GM19035 (cell line): ENCODE measurements around the gene LHX1.

Experiments
- ATAC-seq: cut with Tn5 transposase; IDR thresholded peaks from one replicate; pipeline ENCODE4 v1.9.1; 2021; ENCODE audit not compliant: unreplicated experiment

The LHX1 gene

DNA sequence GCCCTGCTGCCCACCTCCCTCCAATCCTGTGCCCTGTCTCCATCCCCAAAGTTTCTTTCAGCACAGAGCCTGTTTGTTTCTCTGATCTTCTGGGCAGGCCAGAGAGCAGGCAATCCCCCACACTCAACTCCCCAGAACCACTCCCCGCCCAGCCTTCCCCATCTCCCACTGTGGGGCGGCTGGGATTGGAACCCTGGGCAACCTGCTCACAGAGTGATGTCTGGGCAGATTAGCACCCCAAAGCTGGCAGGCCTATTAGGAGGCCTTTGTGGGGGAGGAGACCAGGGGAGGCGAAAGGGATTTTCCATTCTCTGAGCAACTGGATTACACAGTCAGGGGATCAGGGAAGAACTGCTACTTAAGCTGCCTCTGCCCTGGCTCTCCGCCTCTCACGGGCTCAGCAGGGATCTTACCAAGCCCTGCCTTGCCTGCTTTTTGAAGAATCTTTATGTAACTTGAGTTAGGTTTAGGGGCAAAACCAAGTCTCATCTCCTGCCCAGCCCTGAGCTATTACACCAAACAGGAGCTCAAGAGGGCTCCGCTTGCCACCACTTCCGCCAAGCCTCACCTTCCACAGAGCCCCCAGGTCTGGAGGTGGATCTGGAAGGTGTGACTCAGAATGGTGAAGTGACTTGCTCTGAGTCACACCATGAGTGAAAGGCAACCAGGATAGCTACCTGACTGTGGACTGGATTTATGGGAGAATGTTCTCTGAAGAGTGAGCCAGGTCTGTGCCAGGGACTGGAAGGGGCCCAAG lies 16.0 kb upstream of the LHX1 start:
- no peak for ATAC-seq

DNA sequence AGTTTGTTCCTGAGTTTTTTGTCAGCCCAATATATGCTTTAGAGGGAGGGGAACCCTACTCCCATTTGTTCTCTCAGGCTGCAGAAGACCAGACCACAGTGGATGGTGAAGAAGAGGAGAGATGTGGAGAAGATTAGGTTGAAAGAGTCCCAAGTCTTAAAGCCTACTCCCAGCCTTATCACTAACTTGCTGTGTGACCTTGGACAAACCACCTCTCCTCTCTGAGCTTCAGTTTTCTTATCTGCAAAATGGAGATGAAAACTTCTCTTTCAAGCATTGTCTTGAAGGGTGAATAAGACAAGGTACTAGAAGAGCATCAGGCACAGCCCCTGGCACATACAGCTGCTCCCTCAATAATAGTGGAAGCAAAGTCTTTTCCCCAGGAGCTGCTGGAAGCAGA lies 15.1 kb upstream of the LHX1 start:
- no peak for ATAC-seq

- ATAC-seq = no peak
These were observed 13.5 kb upstream of the LHX1 start for GRCh38 chr17:36923814-36924221.

- ATAC-seq = no peak
These were observed 11.0 kb upstream of the LHX1 start for GRCh38 chr17:36926226-36926625.

- no peak for ATAC-seq
These were observed 10.6 kb upstream of the LHX1 start for GRCh38 chr17:36926701-36927100.

DNA sequence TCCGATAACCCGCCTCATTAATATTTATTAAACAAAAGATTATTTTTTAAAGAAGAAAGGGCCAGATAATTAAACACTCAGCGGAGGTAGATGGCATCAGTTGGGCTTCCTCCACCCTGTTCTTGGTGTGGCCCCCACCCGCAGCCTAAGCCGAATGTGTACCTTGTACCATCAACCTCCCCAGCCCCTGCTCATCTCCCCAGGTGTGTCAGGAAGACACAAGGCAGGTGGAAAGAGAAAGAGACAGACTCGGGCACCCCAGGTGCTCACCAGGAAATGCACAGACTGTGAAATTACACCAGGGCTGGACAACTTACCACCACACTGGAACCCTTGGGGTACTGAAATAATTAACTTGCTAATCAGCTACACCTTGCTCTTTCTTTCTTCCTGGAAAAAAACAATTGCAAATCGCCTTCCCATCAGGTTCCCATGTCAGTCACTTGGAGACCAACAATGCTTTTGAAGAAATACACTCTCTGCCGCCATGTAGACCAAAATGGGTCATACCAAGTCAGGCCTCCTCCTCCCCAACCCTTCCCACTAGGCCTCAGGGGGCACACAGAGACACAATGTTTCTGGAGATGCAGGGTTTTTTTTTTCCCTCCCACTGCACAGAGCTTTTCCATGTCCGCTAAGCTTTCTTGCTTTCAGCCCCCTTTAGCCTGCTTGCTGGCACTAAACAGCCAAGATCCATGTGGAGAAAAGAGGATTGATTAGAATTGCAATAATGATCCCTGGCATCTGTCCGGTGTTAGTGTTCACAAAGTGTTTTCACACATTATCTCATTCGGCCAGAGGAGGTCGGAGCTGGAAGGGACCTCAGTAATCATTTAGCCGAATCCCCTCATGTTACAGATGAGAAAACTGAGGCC lies 8.6 kb upstream of the LHX1 start:
- ATAC-seq = no peak

- no peak for ATAC-seq
These were observed 7.3 kb upstream of the LHX1 start for GRCh38 chr17:36929851-36930582.

GRCh38 chr17:36930583-36930900 lies 6.7 kb upstream of the LHX1 start:
- no peak for ATAC-seq

GRCh38 chr17:36931096-36931696 lies 6.1 kb upstream of the LHX1 start:
- no peak for ATAC-seq

- no peak for ATAC-seq
These were observed 5.4 kb upstream of the LHX1 start for GRCh38 chr17:36931697-36932382.

DNA sequence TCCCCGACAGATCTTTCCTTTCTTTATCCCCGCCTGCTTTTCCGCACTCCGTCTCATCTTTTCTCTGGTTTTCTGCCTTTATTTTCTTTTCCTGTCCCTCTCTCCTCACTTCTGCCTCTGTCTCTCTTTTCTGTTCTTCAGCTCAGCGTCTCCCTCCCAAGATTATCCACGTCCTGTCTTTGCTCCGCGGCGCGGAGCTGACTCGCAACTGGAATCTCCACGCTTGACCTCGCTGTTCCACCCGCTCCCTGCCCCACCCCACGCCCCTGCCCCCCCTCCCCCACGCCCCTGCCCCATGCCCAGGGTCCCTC lies 4.9 kb upstream of the LHX1 start:
- no peak for ATAC-seq

GRCh38 chr17:36932694-36933511 lies 4.4 kb upstream of the LHX1 start:
- ATAC-seq = no peak

DNA sequence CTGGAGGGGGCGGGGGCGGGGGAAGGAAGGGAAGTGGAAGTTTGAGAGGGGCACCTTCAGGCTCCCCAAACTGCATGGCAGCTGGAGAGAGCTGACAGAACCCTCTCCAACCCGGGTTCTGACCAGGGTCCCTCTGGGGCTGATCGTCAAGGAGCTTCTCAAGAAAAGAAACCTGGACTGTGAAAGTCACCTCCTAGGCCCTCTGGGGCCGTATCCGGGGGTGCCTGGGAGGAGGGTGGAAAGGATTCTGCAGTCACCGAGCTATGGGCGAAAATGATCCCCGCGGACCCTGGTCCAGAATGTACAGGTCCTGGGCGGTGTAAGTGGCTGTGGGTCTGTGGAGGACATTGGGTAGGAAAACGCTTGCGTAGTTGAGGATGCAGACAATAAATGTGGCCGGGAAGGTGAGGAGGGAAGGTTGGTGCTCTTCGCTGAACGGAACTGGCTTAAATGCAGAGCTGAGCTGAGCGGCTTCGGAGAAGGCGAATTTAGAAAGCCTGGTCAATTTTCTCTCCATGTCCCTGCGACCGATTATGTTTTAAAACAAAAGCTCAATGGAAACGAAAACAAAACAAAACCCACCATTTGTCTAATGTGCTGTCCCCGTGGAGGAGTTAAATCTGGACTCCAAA lies 3.6 kb upstream of the LHX1 start:
- no peak for ATAC-seq

GRCh38 chr17:36934144-36934691 lies 3.1 kb upstream of the LHX1 start:
- ATAC-seq = no peak

- ATAC-seq = no peak
These were observed 2.3 kb upstream of the LHX1 start for GRCh38 chr17:36934692-36935630.

DNA sequence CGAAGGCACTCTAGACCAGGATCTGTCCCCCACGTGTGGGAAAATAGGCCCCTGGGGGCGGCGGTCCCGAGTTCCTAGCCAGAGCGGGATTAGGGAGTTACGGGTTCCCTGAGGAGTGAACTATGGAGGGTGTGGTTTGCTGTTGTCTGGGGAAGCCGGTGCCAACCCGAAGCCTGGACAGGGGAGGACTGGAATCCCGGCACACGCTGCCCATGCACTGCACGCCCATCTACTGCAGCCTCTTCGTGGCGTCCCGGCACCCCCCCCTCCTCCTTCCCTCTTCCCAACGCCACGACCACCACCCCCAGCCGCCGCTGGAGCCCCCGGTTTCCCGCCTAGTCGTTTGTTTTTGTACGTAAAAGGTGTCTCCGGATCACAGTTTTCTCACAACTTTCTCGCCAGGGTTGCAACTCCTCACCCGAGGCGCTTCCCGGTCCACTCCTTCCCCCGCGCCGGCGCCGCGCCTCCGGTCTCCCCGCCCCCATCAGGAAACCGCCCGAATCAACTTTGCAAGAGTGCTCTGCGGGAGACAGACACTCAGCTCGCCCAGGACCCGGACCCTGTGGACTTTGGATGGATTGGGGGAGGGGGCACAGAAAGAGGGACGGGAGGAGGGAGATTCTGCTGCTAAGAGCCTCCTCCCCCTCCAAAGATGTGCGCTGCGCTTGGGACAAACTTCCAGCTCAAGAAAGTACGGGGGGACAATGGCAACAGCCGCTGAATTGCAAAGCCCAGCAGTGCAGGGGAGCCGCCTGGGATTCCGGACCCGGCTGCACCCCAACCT lies 1.4 kb upstream of the LHX1 start:
- no peak for ATAC-seq

- ATAC-seq = no peak
These were observed 747 bp upstream of the LHX1 start for GRCh38 chr17:36936455-36937000.
